NCI-H1417 (cell line): ENCODE results near the gene TANK.
"Not testable (repeated sequence)": the region's sequence is repeated elsewhere in the genome, so short reads cannot be mapped to it uniquely, and the experiment has no call there.

Experiments used
- DNase-seq, 3 experiments: peaks; one replicate each; lab custom pipeline; 2025; lab: John Stamatoyannopoulos, UW

The TANK gene, protein sequence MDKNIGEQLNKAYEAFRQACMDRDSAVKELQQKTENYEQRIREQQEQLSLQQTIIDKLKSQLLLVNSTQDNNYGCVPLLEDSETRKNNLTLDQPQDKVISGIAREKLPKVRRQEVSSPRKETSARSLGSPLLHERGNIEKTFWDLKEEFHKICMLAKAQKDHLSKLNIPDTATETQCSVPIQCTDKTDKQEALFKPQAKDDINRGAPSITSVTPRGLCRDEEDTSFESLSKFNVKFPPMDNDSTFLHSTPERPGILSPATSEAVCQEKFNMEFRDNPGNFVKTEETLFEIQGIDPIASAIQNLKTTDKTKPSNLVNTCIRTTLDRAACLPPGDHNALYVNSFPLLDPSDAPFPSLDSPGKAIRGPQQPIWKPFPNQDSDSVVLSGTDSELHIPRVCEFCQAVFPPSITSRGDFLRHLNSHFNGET

DNA sequence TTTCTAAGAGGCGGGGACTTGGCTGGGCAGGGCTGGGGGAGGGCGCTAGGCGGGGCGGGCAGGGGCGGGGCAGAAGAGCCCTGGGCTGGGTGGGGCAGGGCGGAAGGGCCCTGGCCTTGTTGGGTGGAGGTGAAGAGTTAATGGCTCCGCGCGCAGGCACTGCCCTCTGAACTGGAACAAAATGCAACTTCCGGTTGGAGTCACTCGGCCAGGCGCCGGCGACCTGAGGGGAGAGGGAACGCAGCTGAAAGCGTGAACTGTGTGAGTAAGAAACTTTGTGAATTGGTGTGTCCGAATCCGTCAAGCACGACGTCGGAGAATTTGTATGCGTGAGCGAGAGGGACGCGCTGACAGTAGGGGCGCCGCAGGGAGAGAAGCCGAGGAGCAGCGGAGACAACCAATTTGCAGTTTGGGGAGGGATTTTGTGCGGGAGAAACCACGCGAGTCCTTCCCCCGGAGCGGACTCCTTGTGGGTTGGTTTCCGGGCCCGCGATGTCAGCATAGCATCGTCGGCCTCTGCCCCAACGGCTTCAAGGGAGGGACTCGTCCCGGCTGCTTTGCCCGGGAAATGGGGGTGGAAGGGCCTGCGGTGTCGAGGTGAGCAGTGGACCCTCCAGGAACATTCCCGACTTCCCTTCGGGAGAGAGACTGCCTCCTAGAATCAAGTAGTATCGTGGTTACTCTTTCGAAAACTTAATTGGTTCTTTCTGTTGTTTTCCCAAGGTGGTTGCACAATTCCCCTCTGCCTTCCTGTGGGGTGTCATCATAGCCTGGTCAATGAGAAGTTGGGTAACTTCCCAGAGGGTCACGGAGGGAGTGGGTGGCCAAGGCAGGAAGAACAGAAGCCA lies at the start of gene TANK:
Gene TANK (plus strand): TSS at position 203 of the 848 bp plus-strand sequence. CDS start 19,235 bp downstream, outside the sequence.
- DNase-seq: peak; percentile 56 to 81 (median 76)

DNA sequence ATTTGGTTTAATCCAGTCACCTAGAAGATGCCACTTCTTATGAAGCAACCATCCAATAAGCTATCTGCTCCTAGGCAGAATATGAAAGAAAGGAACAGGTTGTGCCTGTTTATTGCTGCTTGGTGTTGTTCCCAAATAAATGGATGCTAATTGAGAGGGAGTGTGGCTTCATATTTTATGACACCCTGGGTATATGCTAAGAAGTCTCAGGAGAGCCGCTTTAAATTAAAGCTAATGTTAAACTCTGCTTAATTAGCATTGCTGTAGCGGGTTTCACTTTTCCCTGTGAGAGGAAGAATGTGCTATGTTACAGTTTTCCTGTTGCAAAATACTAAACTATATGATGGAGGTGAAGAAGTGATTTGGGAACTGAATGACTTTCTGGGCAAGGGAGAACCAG lies 48.7 kb upstream of the TANK start:
- DNase-seq: no peak

DNA sequence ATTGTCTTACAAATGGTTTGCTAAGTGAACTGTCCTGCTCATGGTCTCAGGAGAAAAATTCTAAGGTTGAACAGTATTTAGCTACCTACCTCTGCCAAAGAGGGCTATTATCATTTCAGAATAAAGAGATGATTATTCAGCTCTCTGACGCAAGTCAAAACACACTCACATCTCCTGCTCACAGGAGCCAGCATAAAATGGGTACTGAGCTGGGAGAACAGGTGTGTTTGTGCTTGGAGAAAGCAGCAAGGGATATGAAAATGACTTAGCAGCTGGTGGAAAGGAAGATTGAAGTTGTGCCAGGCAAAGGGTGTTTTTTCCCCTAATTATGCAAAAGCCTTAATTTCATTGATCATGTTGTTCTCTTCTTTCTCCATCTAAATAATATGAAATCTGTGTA lies 47.3 kb upstream of the TANK start:
- DNase-seq: peak in 1 of 3 experiments; percentile 5

DNA sequence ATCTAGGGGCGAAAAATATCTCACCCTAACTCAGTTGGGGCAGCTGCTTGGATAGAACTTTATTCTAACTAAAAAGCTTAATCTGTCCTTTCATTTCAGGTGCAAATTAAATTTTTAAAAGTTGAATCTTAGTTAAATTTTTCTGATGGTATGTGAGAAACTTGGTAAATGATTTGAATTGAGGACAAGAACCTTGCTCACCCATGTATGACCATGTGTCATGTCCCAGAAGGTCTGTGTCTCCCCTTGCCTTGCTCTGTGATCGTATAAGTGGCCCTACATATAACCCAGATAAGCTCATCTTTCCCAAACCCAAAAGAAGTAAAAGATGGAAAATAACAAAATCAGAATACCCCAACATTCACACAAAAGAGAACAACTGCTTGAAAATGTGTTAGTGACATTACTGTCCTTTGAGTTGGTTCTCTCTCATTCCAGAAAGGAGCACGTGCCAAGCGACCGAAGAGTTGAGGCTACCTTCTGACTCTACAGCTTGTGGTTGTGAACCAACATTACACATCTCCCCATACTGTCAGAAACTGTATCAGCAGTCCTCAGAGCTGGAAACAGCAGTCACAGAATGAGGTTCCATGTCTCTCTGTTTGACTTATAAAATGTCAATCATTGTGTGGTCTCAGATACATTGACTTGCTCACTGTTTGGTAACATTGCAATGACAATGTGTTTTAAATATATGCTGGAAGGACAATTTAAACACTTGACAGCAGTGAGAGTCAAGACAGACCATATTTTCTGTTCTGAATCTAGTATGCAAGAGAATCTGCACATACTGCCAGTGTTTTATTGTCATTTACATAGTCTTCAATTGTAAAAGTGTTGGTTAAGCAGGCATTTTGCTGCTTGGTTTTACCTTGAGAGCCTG lies 46.3 kb upstream of the TANK start:
- no peak for DNase-seq

DNA sequence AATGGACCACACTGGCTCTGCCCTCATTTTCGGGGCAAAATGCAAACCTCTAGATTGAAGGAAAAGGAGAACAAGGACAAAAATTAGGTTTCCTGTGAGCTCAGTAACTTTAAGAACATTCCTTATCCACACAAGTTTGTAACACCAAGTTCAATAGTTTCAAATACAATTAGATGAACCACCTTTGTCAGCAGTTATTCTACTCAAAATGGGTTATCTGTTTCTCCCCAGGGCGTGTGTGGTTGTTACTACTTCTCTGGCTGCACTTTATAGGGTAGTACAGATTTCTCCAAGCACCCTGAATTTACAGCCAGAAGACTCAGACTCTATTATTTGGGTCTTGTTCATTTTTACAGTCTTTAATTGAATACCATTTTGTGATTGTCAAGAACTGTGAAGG lies 45.0 kb upstream of the TANK start:
- DNase-seq: no peak

DNA sequence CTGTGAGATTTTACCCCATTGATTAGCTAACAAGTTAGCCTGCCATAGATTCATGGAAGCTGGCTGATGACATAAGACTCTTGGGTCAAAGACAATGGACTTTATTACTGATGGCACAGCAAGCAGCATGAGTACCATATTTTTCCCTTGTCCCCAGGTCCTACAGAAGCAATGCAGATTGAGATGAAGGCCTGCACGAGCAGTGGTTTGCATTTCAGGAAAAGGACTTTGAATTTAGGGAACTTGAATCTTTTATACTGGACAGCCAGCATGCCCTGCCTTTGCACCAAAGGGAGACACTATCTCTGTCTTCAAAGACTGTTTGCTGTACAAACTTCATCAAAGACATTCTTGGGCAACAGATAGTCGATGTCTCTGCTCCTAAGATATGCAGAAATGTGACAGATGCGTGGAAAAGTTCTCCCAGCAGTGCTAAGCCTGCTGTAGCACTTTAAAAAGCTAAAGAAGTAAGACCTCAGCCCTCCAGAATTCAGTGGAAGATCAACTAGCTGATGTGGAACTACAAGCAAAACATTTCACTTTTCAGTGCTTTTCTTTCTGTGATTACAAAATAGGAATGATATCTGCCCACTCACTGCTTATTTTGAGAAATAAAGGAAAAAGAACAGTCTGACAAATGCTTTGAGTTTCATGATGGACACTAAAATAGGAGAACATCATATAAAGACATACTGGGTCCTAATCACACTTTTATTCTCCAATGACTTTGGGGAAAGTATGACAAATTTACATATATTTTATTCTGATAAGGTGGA lies 44.4 kb upstream of the TANK start:
- DNase-seq: no peak

DNA sequence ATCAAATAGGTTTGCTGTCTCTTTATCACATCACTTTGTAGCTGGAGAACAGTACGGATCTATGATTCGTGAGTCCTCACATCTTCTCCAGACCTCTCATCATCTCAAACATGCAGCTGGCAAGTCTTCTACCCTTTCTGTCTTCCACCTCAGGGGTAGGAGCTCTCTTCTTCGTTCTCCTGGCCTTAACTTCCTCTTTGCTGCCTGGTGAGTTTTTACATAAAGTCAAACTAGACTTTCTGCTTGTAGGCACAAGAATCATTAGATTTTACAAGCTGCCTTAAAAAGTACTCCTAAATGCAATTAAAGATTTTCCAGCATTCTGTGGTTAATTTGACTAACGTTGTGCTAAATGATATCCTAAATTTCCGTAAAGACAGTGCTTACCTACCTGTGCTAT lies 43.7 kb upstream of the TANK start:
- DNase-seq: no peak

DNA sequence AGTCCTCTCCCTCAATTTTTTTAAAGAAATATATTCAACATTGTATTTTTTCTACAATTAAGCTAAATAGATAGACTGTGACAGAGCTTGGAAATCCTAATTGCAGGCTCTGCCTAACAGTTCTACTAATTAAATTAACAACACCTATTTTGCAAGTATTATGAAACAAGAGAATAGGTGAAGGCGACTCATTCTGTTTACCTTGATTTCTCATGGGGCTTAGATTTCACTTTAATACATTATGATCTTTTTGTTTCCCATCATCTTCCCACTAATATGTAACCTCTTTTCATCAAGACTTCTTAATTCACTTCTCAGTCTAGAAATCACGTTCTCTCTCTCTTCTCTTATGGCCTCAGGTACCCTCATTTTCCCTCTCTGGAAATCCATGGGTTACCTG lies 42.7 kb upstream of the TANK start:
- no peak for DNase-seq

DNA sequence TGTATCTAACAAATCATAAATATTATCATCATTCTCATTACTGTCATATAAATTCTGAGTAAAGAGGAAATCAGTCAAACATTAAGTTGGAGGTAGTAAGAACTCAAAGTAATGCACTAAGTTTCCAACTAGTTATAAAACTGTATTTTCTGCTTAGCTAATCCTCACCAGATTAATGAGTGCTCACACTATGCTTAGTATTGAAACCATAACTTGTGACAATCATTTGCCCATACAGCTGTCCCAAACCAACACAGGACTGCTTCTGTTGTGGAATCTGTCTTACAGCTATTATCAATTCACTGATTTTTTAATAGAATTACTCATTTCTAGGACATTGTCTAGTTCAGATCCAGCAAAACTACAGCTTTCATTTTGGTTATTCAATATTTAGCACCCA lies 41.5 kb upstream of the TANK start:
- DNase-seq: no peak

DNA sequence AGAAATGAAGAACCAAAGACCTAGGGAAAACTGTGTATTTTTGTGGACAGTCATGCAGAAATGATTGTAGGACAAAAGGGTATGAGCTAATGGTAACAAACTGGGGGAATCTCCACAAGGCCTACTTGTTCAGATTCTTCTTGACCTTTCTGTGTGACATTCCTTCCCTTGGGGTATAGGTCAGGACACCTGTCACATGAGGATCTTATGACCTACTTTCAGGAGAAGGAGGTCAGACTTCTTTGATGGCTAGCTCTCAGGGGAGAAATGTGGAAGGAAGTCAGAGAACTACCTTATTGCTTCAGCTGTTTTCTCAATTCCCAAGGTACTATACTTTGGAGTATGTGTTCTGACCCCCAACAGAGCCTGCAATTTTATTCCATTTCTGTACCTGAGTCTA lies 40.7 kb upstream of the TANK start:
- DNase-seq: no peak

DNA sequence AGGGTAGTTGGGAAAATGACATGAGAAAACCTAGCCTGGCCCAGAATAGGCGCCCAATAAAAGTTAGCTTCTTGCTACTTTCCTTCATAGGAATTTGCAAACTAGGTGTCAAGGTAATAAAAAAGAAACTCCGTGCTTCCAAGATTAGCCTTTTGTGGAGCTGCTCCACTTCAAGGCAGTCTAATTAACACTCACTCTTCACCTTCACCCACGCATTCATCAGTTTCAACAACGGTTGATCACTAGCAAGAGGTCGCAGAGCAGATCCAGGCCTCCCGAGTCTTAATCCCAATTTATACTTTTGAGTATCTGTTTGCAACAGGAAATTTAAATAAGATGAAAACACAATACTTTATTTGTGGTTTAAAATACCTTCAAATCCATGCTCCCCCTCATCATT lies 39.5 kb upstream of the TANK start:
- no peak for DNase-seq

DNA sequence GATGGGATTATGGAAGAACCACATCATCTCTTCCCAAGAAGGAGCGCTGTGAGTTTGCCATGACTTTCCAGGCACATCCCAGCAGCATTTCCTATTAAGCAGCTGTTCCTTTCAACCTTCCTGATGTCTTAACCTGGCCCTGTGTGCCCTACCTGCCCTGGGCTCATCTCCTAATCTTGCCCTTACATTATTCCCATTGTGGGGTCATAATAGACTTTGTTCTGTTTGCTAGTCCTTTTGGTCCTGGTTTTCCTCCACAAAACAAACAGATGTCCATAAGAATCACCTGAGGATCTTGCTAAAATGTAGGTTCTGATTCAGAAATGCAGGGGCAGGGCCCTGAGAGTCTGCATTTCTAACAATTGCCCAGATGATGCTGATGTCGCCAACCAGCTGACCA lies 38.6 kb upstream of the TANK start:
- DNase-seq: no peak

DNA sequence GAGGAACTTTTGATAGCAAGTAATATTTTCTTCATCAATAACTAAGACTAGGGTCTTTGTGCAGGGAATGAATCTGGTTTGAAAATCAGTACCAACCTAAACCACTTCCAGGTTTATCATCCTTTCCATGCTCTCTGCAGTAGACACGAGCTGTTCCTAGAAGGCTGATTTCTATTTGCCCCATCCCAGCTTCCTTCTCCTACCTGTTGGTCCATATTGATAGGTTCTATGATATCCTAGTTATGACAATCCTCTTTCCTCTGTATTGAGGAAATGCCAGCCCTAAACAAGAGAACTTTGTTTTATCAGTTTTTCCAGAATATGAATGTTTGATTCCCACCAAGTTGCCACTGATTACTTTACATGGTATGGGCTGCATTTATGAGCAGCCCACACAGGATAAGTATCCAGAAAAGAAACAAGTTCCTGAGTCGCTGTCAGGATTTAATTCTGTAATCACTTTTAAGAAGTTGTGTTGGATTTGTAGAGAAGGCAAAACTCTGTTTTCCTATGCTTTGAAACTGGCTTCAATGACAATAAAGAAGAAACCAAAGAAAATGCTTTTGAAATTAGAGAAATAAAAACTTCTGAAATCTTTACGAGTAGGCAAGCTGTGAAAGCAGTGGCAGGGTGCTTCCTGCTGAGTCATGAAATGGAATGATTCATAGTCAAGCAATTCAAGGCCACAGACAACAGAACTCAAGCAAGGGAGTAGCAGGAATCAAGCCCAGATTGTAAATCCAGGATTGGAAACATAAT lies 37.3 kb upstream of the TANK start:
- peak in 2 of 3 experiments; percentile 2 for DNase-seq

DNA sequence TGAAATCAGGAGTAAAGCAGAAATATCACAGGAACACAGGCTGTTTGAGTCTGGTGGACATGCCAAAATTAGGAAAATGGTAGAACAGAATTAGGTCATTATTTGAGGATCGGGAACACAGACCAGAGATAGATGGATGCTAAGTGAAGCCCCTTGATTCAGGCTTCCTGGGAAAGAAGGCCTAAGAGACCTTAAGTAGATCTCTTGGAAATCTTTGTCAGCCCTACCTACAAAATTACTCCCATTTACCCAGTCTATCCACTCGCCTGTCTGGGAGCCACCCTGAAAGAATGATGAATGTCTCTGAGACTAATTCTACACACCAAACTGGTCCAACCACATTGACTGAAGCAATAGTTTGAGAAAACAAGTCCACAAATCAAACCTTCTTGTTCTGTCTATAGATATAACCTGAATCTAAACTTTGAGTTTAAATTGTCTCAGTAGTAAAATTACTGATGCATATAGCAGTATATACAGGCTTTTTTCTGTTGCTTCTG lies 36.6 kb upstream of the TANK start:
- DNase-seq: peak in 2 of 3 experiments; percentile 2 to 12

DNA sequence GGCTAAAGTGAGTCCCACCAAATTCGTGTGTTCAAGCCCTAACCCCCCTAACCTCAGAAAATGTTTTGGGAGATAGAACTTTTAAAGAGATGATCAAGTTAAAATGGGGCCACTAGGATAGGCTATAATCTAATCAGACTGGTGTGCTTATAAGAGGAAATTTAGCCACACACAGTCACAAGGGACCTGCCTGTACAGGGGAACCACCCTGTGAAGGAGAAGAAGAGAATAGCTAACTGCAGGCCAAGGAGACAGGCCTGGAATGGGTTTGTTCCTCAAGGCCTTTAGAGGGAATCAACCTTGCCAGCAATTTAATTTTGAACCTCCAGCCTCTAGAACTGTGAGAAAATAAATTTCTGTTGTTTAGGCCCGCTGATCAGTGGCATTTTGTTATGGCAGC lies 36.0 kb upstream of the TANK start:
- no peak for DNase-seq

DNA sequence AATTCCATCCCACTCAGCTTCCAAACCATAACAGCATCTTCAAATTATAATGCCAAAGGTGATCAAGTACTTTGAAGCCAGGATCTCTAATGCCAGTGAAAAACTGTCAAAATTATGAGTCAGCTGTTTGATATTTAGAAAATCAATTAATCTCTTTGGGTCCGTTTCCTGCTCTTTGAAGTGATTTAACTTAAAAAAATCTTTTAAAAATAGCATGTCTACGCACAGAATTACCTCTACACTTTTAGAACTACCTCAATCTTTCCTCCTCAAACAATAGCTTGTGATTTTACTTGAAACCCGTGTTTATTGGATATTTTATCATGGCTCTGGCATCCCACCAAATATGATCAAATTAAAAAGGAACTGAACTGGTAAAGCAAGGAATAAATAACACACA lies 31.3 kb upstream of the TANK start:
- DNase-seq: no peak

DNA sequence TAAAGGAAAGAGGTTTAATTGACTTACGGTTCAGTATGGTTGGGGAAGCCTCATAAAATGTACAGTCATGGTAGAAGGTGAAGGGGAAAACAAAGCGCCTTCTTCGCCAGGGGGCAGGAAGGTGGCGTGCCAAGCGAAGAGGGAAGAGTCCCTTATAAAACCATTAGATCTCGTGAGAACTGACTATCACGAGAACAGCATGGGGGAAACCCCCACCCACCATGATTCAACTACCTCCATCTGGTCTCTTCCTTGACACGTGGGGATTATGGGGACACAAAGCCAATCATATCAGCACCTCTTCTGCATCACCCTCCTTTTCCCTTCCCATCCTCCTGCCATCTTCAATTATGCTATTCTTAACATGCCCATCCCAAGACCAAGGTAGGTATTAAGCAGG lies 29.9 kb upstream of the TANK start:
- DNase-seq: peak in 1 of 3 experiments; percentile 30

DNA sequence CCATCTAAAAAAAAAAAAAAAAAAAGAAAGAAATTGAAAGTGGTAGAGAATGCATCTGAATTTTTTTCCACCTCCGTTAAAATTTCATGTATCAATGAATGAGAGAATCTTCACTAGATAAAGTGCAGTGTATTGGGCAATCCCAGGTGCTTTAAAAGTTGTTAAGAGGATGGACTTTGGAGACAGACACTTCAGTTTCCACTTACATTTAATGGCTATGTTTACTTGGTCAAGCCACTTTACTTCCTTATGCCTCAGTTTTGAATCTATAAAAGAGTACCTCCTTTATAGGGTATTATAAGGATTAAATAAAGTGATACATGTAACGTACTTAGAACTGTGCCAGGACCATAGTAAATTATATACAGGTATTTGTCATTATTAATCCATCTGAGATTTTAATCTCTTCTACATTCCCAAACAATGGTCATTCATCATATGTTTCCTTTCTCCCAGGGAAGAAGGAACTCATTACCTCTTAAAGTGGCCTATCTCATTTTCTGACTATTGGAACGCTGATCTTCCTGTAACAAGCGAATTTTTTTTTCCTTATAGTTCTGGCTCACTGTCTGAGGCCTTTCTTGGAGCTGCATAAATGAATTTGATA lies 29.1 kb upstream of the TANK start:
- peak in 1 of 3 experiments; percentile 49 for DNase-seq

DNA sequence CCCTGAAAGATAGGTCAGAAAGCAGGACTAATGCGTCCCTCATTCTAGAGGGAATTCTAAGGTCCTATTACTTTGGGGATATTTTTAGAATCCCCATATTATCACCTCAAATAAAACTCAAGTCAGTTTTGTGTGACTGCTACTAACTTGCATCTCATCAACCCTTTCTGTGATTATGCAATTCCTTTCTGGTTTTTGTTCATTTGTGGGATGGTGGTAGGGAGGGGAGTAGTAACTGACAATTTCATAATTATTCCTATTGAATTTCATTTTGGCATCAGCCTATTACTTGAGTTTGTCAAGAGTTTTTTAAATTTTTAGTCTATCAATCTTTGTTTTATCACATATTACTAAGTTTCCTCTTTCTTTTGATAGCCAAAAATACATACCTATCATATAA lies 28.4 kb upstream of the TANK start:
- no peak for DNase-seq

DNA sequence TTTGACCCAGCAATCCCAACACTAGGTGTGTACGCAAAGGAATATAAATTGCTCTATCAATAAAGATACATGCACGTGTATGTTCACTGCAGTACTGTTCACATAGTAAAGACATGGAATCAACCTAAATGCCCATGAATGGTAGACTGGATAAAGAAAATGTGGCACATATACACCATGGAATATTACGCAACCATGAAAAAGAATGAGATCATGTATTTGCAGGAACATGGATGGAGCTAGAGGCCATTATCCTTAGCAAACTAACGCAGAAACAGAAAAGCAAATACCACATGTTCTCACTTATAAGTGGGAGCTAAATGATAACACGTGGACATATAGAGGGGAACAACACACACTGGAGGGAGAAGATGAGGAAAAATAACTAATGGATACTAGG lies 27.8 kb upstream of the TANK start:
- not testable (repeated sequence) for DNase-seq
